CD4-positive, alpha-beta T cell treated with Interleukin-4 for 1 hour (primary cell): ENCODE results near the gene MAK.

ENCODE experiments used
- DNase-seq, 2 donors: peaks; one replicate each; pipeline ENCODE4 v3.0.0-alpha.2; 2020 to 2022

The MAK gene

DNA sequence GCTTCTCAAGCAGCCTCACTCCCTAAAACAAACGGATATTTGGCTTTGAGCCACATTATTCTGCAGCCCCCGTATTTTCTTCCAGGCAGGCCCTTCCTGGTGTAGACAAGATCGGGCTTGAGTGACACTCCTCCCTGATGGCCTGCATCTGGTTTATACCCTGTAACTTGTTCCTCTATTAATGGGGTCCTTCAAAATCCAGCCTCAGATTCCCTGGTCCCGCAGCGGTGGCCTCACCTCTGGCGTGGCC lies 115.8 kb downstream of the MAK start:
- DNase-seq = no peak

DNA sequence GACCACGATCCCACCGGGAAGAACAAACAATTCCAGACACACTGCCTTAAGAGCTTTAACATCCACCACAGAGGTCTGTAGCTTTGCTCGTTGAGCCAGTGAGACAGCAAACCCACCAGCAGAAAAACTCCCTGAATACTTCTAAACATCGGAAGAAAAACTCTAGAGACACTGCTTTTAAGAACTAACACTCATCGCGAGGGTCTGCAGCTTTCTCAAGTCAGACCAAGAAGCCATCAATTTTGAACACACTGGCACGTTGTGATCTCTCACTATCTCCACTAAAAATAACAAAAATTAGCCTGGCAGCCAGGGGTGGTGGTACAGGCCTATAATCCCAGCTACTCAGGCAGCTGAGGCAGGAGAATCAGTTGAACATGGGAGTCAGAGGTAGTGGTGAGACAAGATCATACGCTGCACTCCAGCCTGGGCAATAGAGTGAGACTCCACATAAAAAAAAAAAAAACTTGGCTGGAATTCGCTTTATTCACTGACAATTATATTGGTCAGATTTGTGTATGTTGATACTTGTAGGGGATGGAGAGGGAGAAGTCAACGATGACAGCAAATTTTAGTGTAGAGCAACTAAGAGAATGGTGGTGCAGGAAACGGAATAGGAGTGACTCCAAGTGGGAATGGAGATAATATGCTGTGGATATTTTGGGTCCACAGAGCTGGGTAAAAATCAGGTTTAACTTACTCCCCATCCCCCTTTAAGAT lies 116.3 kb downstream of the MAK start:
- DNase-seq = no peak

DNA sequence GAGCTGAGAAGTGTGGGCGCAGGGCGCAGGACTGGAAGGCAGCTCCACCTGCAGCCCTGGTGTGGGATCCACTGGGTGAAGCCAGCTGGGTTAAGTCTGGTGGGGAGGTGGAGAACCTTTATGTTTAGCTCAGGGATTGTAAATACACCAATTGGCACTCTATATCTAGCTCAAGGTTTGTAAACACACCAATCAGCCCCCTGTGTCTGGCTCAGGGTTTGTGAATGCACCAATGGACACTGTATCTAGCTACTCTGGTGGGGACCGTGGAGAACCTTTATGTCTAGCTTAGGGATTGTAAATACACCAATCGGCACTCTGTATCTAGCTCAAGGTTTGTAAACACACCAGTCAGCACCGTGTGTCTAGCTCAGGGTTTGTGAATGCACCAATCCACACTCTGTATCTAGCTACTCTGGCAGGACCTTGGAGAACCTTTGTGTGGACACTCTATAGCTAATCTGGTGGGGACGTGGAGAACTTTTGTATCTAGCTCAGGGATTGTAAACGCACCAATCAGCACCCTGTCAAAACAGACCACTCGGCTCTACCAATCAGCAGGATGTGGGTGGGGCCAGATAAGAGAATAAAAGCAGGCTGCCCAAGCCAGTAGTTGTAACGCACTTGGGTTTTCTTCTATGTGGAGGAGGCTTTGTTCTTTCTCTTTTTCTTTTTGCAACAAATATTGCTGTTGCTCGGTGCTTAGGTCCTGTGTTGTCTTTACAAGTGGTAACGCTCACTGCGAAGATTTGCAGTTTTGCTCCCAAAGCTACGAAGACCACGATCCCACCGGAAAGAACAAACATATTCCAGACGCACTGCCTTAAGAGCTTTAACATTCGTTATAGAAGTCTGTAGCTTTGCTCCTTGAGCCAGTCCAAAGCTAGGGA lies 117.1 kb downstream of the MAK start:
- DNase-seq = peak; percentile 17 to 23

DNA sequence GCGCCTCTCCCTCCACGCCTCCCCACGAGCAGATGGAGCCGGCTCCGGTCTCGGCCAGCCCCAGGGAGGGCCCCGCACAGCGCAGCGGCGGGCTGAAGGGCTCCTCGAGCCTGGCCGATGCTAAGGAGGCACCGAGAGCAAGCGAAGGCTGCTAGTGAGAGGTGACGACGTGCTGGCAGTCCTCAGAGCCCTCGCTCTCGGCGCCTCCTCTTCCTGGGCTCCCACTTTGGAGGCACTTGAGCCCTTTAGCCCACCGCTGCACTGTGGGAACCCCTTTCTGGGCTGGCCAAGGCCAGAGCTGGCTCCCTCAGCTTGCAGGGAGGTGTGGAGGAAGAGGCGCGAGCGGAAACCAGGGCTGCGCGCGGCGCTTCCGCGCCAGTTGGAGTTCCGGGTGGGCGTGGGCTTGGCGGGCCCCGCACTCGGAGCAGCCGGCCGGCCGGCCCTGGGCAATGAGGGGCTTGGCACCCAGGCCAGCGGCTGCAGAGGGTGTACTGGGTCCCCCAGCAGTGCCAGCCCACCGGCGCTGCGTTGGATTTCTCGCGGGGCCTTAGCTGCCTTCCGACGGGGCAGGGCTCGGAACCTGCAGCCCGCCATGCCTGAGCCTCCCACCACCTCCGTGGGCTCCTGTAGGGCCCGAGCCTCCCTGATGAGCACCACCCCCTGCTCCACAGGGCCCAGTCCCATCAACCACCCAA lies 117.9 kb downstream of the MAK start:
- DNase-seq = peak; percentile 49 to 62

DNA sequence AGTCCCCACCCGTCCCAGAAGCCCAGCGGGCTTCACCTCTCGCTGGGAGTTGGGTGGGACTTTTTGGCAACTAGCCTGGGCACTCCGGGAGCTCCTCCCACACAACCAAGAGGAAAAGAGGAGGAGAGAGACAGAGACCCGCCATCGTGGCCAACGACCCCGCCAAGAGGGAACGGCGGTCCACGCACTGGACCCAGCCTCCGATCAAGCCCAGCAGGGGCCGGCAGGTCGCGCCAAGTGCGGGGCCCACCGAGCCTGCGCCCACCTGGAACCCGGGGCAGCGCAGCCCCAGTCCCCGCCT lies 118.4 kb downstream of the MAK start:
- DNase-seq = no peak

DNA sequence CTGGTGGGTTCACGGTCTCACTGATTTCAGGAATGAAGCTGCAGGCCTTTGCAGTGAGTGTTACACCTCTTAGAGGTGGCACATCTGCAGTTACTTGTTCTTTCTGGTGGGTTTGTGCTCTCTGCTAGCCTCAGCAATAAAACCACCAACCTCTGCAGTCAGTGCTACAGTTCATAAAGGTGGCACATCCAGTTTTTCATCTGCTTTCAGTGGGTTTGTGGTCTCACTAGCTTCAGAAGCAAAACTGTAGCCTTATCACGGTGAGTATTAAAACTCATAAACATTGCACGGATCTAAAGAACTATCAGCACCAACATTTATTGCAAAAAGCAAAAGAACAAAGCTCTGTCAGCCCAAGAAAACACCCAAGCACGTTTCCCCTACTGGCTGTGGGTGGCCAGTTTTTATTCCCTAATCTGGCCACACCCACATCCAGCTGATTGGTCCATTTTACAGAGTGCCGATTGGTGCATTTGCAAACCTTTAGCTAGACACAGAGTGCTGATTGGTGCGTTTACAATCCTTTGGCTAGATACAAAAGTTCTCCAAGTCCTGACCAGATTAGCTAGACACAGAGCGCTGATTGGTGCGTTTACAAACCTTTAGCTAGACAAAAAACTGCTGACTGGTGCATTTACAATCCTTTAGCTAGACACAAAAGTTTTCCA lies 118.9 kb downstream of the MAK start:
- peak; percentile 56 to 69 for DNase-seq

DNA sequence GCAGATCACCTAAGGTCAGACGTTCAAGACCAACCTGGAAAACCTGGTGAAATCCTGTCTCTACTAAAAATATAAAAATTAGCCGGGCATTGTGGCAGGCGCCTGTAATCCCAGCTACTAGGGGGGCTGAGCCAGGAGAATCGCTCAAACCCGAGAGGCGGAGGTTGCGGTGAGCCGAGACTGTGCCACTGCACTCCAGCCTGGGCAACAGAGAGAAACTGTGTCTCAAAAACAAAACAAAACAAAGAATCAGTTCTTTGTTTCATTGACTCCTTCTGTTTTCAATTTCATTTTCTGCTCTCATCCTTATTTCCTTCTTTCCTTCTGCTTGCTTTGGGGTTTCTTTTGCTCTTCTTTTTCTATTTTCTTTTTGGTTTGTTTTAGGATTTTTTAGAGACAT lies 124.4 kb downstream of the MAK start:
- no peak for DNase-seq
